Measurements from ENCODE around the gene GJC1.

Gene GJC1

GRCh38 chr17:44777394-44778348 is 52.4 kb downstream of the GJC1 start:
- DNase-seq (ENCODE audit: low spot score): no peak

- no peak for DNase-seq (ENCODE audit: low spot score)
Observed at GRCh38 chr17:44776628-44777393, 53.3 kb downstream of the GJC1 start.

GRCh38 chr17:44775838-44776621 is 54.1 kb downstream of the GJC1 start:
- DNase-seq (ENCODE audit: low spot score): no peak

DNA sequence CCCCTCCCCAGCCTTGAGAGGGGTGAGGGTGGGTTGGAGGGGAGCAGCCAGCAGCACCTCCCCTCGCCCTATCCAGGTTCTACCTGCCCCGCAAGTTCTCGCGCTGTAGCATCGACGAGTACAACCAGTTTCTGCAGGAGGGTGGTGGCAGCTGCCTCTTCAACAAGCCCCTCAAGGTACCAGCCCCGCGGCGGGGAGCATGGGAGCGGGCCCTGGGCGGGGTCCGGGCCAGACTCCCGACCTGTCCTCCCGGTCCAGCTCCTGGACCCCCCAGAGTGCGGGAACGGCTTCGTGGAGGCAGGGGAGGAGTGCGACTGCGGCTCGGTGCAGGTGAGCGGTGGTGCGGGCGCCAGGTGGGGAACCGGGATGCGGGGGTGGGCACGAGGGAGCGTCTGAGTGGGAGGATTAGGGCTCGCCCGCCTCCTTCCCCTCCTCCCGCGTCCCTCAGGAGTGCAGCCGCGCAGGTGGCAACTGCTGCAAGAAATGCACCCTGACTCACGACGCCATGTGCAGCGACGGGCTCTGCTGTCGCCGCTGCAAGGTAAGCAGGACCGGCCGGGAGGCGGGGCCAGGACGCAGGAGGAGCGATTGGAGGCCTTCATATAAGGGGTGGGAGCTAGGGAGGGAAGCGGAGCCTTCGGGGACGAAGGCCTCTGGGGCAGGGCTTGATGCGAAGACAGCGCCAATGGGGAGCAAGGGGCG is 54.8 kb downstream of the GJC1 start:
- DNase-seq (ENCODE audit: low spot score): peak; percentile 99

DNA sequence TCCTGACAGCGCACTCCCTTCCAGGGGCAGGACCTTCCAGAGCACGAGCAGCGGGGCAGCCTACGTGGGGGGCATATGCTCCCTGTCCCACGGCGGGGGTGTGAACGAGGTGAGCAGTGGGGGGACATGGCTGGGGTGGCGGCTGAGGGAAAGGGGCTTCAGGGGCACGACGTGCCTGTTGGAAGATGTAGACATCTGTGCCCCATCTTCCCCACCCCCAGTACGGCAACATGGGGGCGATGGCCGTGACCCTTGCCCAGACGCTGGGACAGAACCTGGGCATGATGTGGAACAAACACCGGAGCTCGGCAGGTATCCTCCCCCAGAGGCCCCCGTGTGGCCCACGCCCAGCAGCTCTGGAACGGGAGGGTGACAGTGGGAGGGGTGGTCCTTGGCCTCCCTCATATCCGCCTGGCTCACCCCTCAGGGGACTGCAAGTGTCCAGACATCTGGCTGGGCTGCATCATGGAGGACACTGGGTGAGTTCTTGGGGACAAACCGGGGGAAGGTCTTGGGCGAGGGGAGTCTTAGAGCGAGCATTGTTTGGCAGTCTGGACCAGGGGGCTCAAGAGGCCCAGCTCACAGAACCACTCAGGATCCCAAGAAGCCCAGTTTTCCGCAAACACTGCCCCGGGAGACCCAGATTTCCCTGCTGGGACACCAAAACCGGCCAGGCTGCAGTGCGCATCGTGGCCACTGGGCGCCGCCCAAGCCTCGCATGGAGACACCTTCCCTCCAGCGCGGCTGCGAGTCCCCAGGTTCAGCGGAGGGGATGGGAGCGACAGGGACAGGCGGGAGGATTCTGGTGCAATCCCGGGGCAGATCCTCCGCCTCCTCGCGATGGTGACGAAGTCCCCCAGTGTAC is 55.6 kb downstream of the GJC1 start:
- DNase-seq (ENCODE audit: low spot score): peak; percentile 83

- no peak for DNase-seq (ENCODE audit: low spot score)
Observed at GRCh38 chr17:44773140-44773539, 56.9 kb downstream of the GJC1 start.

- DNase-seq (ENCODE audit: low spot score): no peak
Observed at GRCh38 chr17:44772308-44773045, 57.6 kb downstream of the GJC1 start.

DNA sequence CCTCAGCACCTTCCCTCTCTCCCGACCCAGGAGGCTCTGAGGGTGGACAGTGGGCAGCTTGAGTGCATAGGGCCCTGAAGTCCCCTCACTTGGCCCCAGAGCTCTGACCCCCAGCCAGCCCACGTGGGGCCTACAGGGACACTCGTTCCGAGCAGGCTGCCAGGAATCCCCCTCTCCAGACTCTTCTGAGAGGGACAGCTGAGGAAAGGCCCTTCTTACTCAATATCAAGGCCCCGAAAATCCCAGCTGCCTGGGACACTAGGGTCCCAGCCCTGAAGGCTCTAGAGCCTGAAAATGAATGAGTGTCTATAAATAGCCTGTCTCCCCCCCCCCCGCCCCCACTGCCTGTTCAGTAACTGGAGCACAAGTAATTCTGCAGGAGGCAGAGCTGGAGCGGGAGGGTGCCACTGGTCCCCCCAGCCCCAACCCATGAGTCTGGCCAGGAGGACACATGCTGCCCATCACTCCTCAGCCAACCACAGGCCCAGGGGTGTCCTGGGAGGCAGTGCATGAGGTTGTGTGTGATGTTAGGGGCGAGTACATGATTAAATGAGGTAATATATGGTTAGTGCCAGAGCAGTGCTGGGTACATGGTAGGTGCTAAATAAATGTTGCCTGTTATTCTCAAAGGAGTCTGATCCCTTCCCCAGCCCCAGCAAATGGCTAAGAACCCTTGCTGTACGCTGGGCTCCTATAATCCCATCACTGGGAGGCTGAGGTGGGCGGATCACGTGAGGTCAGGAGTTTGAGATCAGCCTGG is 59.7 kb downstream of the GJC1 start:
- no peak for DNase-seq (ENCODE audit: low spot score)

DNA sequence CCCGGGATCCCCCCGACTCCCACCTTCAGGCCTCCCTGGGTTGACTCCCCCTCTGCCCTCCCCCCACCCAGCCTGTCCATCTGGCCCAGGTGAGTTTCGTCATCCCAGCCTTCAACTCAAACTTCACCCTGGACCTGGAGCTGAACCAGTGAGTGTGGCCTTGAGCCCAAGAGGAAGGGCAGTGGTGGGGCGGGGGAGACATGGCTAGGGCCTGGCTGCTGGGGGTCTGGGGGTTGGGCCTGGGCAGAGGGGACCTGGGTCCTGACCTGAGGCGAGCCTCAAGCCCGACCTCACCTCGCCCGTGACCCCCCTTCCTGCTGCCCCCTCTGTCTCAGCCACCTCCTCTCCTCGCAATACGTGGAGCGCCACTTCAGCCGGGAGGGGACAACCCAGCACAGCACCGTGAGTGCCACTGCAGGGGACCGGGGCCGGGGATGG is 60.4 kb downstream of the GJC1 start:
- DNase-seq (ENCODE audit: low spot score): no peak

DNA sequence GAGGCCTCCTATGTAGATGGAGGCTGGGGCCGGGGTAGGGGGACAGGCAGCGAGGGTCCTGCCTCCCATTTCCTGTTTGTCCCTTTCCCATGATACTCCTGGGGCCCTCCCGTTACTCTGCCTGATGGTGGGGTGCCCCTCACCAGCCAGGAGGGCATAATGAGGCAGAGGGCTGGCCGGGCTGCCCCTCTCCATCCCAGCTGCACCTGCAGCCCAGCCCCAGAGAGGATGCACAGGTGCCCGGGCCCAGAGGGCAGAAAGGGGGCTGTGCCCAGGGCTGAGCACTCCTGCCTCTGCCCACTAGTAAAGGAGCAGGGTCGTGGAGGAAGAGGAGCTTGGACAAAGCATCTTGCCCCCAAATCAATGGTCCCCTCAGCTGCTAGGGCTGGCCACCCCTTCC is 60.9 kb downstream of the GJC1 start:
- DNase-seq (ENCODE audit: low spot score): no peak

GRCh38 chr17:44768505-44769142 is 61.5 kb downstream of the GJC1 start:
- no peak for DNase-seq (ENCODE audit: low spot score)

DNA sequence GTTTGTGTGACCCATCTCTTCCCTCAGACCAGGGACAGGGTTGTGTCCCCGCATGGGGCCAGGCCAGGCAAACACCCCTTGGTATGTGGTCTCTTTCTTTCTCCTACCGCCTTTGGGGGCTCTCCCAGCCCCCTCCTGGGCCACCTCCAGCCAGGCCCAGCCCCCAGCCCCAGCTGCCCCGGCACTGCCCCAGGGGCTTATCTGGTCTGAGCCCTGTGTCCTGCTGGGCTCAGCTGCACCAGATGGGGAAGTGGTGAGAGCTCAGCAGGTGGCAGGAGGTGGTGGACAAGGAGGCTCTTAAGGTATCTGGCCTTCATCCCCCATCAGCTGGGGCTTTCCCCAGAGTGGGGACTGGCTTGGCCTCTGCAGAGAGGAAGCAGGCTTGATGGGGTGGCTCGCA is 62.6 kb downstream of the GJC1 start:
- DNase-seq (ENCODE audit: low spot score): no peak

GRCh38 chr17:44766409-44767038 is 63.6 kb downstream of the GJC1 start:
- DNase-seq (ENCODE audit: low spot score): no peak

GRCh38 chr17:44765965-44766364 is 64.1 kb downstream of the GJC1 start:
- no peak for DNase-seq (ENCODE audit: low spot score)

DNA sequence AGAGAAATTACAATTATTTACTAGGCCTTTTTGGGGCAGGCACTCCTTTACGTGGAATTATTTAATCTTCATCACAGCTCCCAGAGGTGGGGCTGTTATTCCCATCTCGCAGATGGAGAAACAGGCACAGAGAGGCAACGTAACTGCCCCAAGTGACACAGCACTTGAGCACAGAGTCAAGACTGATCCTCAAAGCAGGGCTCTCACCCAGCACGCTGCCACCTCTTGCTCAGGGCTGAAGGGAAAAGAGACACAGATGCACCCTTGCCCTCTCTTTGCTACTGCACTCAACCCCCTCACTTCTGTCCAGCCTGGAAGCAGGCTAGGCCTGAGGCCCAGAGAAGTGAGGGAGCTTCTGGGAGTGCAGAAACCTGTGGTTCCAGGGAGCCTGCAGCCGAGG is 66.9 kb downstream of the GJC1 start:
- no peak for DNase-seq (ENCODE audit: low spot score)

DNA sequence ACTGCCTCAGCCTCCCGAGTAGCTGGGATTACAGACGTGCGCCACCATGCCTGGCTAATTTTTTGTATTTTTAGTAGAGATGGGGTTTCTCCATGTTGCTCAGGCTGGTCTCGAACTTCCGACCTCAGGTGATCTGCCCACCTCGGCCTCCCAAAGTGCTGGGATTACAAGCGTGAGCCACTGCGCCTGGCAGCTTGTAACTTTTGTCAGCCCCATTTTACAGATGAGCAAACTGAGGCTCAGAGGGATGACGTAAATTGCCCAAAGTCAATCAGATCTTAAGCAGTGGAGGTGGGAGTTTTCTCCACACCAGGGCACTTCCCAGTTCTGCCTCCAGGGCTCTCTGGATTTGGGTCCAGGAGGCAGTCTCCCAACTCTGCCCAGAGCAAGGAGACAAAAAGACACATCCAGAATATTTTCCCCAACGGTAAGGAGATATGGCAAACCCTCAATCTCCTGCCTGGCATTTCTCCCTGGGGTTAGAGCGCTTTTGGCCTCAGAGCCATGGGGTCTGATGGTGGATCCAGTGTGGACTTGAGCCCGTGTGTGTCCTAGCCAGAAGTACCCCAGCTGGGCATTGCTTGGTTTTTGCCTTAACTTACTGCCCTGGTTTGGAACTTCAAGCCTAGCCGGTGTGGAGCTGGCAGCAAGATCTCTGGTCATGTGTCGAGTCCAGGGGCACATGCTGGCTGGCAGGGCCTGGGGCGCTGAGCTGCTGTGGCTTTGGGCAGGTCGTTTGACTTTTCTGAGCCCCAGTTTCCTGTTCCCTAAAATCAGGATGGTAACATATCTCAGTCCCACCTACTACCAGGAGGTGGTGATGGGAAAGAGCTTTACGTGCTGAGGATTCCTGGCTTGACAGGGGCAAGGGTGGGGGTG is 67.9 kb downstream of the GJC1 start:
- DNase-seq (ENCODE audit: low spot score): no peak
